ENCODE results near the gene TBX1. TPM values are rescaled to one million over a fixed set of nuclear protein-coding genes. Genes with fewer than 3 reads are reported as not detected.
"Not testable (repeated sequence)": the region's sequence is repeated elsewhere in the genome, so short reads cannot be mapped to it uniquely, and the experiment has no call there.

The TBX1 gene
- total and polyA plus RNA-seq, 8 donors: 4.4 to 12.2 (median 10.1) TPM

GRCh38 chr22:19789828-19790227 is 29.2 kb downstream of the TBX1 start:
- Histone ChIP-seq H3K9me3 (peaks cover 0 to 8% of the 10 kb centered on the region in 2 donors), H3K36me3 (peaks cover 0 to 13% of the 10 kb centered on the region in 2 donors), H3K27me3 (peaks cover 0 to 1% of the 10 kb centered on the region in 2 donors), H3K4me3 (no peak overlapping the region), H3K4me1 (no peaks in the 10 kb centered on the region), H3K27ac (no peak overlapping the region)
- intact Hi-C loops (cut with DNase I): no loop called here
- ATAC-seq (no peak), DNase-seq (no peak)
- TF ChIP-seq CTCF (IDR thresholded peaks at IDR 0.05): no peak

GRCh38 chr22:19791243-19791642 is 30.7 kb downstream of the TBX1 start:
- Histone ChIP-seq H3K4me1 (no peaks in the 10 kb centered on the region), H3K36me3 (peaks cover 0 to 13% of the 10 kb centered on the region in 2 donors), H3K9me3 (peaks cover 0 to 8% of the 10 kb centered on the region in 2 donors), H3K27me3 (no peaks in the 10 kb centered on the region), H3K27ac (no peak overlapping the region), H3K4me3 (no peak overlapping the region)
- TF ChIP-seq CTCF (IDR thresholded peaks at IDR 0.05): no peak
- intact Hi-C loops (cut with DNase I): no loop called here
- ATAC-seq: no peak
- DNase-seq: no peak

GRCh38 chr22:19791894-19792293 is 31.3 kb downstream of the TBX1 start:
- Histone ChIP-seq H3K27ac (no peak overlapping the region), H3K27me3 (no peaks in the 10 kb centered on the region), H3K4me1 (no peaks in the 10 kb centered on the region), H3K9me3 (peaks cover 0 to 8% of the 10 kb centered on the region in 2 donors), H3K36me3 (peaks cover 0 to 13% of the 10 kb centered on the region in 2 donors), H3K4me3 (no peak overlapping the region)
- intact Hi-C loops (cut with DNase I): no loop called here
- TF ChIP-seq CTCF (IDR thresholded peaks at IDR 0.05): no peak
- DNase-seq (no peak), ATAC-seq (no peak)

- ATAC-seq; H3K27ac ChIP-seq; H3K9me3 ChIP-seq; H3K4me1 ChIP-seq; H3K27me3 ChIP-seq; H3K4me3 ChIP-seq; DNase-seq; intact Hi-C loops (cut with DNase I): not testable (repeated sequence)
- H3K36me3 ChIP-seq: peaks cover 0 to 13% of the 10 kb centered on the region in 2 donors
These were observed 31.9 kb downstream of the TBX1 start for GRCh38 chr22:19792383-19792896.

- H3K4me1 ChIP-seq: no peaks in the 10 kb centered on the region
- no peaks in the 10 kb centered on the region for H3K27me3 ChIP-seq
- no peak overlapping the region for H3K4me3 ChIP-seq
- ATAC-seq (no peak), DNase-seq (no peak)
- TF ChIP-seq CTCF (IDR thresholded peaks at IDR 0.05): no peak
- H3K27ac ChIP-seq: no peak overlapping the region
- intact Hi-C loops (cut with DNase I): no loop called here
- peaks cover 0 to 8% of the 10 kb centered on the region in 2 donors for H3K9me3 ChIP-seq
- H3K36me3 ChIP-seq: peaks cover 0 to 8% of the 10 kb centered on the region in 2 donors
These were observed 32.6 kb downstream of the TBX1 start for GRCh38 chr22:19793161-19793560.

Data from left lung (tissue), 10 donors.